ENCODE results near the gene INPP5A.

The INPP5A gene

DNA sequence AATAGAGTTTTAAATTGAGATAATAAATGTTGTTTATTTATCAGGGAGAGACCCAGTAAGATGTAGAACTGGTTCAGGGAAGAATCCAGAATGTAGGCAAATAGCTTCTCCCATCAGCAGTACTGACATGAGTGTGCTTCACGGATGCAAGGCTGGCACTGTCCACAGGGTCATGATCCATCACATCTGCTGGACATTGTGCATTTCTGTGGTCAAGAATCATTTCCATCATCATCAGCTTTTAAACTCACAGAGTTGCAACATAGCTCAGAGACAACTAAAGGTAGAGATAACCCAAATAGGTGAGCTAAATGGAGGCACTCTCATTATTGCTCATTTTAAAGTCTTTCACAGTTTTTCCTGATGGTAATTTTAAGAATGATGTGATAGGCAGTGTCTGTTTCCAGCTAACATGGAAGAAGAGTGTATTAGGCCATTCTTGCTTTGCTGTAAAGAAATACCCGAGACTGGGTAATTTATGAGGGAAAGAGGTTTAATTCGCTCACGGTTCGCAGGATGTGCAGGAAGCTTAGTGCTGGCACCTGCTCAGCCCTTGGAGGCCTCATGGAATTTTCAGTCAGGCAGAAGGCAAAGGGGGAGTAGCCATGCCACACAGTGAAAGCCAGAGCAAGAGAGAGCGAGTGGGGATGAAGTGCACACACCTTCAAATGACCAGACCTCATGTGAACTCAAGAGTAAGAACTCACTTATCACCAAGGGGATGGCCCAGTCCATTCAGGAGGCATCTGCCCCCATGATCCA lies 80.8 kb downstream of the INPP5A start:
- 96% methylated on average over 6 of the region's 6 CpGs for WGBS

DNA sequence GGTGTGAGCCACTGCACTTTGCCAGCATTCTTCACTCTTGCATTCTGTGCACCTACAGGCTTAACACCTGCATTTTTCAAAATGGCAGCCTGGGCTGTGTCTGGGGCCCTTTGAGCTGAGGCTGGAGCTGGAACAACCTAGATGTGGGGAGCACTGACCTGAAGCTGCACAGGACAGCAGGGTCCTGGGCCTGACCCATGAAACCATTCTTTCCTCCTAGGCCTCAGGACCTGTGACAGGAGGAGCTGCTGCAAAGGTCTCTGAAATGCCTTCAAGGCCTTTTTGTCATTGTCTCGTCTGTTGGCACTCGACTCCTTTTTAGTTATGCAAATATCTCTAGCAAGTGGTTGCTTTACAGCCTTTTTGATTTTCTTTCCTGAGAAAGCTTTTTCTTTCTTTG lies 82.3 kb downstream of the INPP5A start:
- Histone ChIP-seq H3K4me1 (ENCODE audit: insufficient read depth, low read length) (no peaks in the 10 kb centered on the region), H3K4me3 (ENCODE audit: low read length) (no peak overlapping the region), H3K9ac (ENCODE audit: low read depth, low read length) (no peak overlapping the region), H3K36me3 (ENCODE audit: insufficient read depth, low read length) (no peaks in the 10 kb centered on the region), H3K9me3 (ENCODE audit: insufficient read depth, low read depth, low read length) (peaks cover 26% of the 10 kb centered on the region), H3K27me3 (ENCODE audit: insufficient read depth, low read length) (no peaks in the 10 kb centered on the region), H3K27ac (ENCODE audit: low read depth, low read length) (no peak overlapping the region)
- 73% methylated on average over 2 of the region's 2 CpGs for WGBS

More for the DNA sequence above, 80.8 kb downstream of the INPP5A start:
- H3K27me3 ChIP-seq (ENCODE audit: insufficient read depth, low read length) = no peaks in the 10 kb centered on the region
- no peaks in the 10 kb centered on the region for H3K4me1 ChIP-seq (ENCODE audit: insufficient read depth, low read length)
- no peak overlapping the region for H3K27ac ChIP-seq (ENCODE audit: low read depth, low read length)
- no peak overlapping the region for H3K4me3 ChIP-seq (ENCODE audit: low read length)
- no peak overlapping the region for H3K9ac ChIP-seq (ENCODE audit: low read depth, low read length)
- H3K36me3 ChIP-seq (ENCODE audit: insufficient read depth, low read length) = no peaks in the 10 kb centered on the region
- peaks cover 26% of the 10 kb centered on the region for H3K9me3 ChIP-seq (ENCODE audit: insufficient read depth, low read depth, low read length)

DNA sequence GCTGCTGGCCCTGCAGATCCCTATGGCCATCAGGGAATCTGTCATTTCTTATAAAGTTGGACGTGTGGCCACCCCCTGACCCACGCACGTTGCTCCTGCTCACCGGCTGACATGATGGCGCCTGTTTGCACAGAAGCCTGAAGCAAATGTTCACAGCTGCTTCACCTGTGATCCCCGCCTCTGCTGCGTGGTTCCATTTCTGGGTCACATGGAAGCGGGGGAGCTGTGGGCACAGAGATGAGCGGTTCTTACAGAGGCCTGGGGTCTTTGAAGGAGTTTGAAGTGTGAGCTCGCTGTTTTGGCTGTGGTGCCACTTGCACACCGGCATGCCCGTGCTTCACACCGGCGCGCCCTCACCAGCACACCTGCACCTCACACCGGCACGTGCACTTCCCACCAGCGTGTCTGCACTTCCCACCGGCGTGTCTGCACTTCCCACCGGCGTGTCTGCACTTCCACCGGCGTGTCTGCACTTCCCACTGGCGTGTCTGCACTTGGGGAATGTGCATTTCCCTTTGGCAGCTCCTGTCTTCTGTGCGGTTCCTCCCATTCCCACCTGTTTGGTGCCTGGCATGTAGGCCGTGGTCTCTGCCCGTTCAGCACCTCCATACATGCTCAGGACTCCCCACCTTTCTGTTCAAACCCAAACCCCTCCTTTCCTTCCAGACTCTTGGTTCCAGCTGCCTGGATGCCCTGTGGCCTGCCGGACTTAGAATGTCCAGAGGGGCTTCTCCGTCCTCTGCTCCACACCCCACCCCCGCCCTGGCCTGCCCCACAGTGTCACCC lies 86.7 kb downstream of the INPP5A start:
- H3K4me1 ChIP-seq (ENCODE audit: insufficient read depth, low read length) = 0 out of 2 replicates have a peak, but pooled peaks cover 4% of the 10 kb centered on the region
- H3K36me3 ChIP-seq (ENCODE audit: insufficient read depth, low read length) = no peaks in the 10 kb centered on the region
- H3K4me3 ChIP-seq (ENCODE audit: low read length) = no peak overlapping the region
- no peak overlapping the region for H3K27ac ChIP-seq (ENCODE audit: low read depth, low read length)
- 92% methylated on average over 31 of the region's 31 CpGs for WGBS
- peaks cover 18% of the 10 kb centered on the region for H3K9me3 ChIP-seq (ENCODE audit: insufficient read depth, low read depth, low read length)
- no peaks in the 10 kb centered on the region for H3K27me3 ChIP-seq (ENCODE audit: insufficient read depth, low read length)
- H3K9ac ChIP-seq (ENCODE audit: low read depth, low read length) = no peak overlapping the region

DNA sequence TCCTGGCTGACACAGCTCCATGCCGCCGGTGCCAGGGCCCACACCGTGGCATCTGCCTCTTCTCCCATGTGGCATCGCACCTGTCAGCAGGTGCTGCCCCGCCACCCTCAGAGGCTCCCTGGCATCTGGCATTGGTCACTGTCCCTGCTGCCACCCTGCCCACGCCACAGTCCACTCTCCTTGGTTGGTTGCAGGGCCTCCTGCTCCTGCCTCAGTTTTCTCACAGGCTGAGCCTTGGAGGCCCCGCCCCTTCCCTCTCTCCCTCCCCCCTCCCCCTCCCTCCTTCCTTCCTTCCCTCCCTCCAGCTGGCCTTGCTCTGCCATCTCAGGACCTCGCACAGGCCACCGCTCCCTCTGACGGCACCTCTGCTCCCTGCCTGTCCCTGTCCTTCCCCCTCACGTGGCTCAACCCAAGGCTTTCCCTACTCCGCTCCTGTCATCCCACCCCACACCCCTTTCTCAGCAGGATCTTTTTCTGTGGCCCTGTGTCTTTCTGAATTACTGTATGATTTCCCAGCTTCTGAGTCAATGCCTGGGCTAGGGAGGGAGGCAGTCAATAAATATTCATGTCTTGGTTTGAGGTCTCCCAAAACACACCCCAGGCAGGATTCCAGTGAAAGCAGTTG lies 87.4 kb downstream of the INPP5A start:
- no peak overlapping the region for H3K4me3 ChIP-seq (ENCODE audit: low read length)
- no peak overlapping the region for H3K27ac ChIP-seq (ENCODE audit: low read depth, low read length)
- H3K27me3 ChIP-seq (ENCODE audit: insufficient read depth, low read length) = no peaks in the 10 kb centered on the region
- 0 out of 2 replicates have a peak, but pooled peaks cover 4% of the 10 kb centered on the region for H3K4me1 ChIP-seq (ENCODE audit: insufficient read depth, low read length)
- WGBS = 66% methylated on average over 11 of the region's 12 CpGs
- no peak overlapping the region for H3K9ac ChIP-seq (ENCODE audit: low read depth, low read length)
- no peaks in the 10 kb centered on the region for H3K36me3 ChIP-seq (ENCODE audit: insufficient read depth, low read length)
- H3K9me3 ChIP-seq (ENCODE audit: insufficient read depth, low read depth, low read length) = peaks cover 11% of the 10 kb centered on the region

DNA sequence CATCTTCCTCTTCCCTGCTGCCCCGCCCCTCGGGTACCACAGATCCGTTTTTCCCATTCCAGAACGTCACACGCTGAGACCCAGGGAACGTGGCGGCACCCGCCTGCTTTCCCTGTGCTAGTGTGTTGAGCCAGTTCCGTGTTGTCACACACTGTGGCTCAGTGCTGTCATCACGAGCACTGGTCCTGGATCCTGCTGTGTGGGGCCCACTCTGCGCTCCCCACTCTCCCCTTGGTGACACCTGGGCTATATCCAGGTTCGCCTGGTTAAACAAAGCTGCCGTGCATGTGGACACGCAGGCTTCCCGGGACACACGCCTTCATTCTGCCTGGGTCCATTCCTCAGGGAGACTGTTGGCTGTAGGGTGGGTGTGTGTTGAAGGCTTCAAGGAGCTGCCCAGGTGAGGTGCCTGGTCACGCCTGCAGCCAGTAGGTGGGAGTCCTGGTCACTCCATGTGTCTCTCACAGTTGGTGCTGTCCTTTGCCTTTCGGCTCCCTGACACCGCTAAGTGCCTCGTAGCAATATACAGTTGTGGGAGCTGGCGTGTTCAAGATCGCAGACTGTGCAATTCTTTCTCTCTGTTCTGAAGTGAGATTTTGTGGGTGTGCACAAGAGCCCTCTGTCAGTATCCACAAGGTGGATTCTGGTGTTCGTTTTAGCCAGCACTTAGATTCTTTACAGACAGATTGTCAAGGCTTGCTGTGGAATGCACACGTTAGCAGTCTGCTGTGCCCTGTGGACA lies 88.6 kb downstream of the INPP5A start:
- H3K36me3 ChIP-seq (ENCODE audit: insufficient read depth, low read length) = no peaks in the 10 kb centered on the region
- H3K4me1 ChIP-seq (ENCODE audit: insufficient read depth, low read length) = 0 out of 2 replicates have a peak, but pooled peaks cover 4% of the 10 kb centered on the region
- no peak overlapping the region for H3K4me3 ChIP-seq (ENCODE audit: low read length)
- no peak overlapping the region for H3K9ac ChIP-seq (ENCODE audit: low read depth, low read length)
- H3K9me3 ChIP-seq (ENCODE audit: insufficient read depth, low read depth, low read length) = no peaks in the 10 kb centered on the region
- no peaks in the 10 kb centered on the region for H3K27me3 ChIP-seq (ENCODE audit: insufficient read depth, low read length)
- 92% methylated on average over 24 of the region's 24 CpGs for WGBS
- H3K27ac ChIP-seq (ENCODE audit: low read depth, low read length) = no peak overlapping the region

DNA sequence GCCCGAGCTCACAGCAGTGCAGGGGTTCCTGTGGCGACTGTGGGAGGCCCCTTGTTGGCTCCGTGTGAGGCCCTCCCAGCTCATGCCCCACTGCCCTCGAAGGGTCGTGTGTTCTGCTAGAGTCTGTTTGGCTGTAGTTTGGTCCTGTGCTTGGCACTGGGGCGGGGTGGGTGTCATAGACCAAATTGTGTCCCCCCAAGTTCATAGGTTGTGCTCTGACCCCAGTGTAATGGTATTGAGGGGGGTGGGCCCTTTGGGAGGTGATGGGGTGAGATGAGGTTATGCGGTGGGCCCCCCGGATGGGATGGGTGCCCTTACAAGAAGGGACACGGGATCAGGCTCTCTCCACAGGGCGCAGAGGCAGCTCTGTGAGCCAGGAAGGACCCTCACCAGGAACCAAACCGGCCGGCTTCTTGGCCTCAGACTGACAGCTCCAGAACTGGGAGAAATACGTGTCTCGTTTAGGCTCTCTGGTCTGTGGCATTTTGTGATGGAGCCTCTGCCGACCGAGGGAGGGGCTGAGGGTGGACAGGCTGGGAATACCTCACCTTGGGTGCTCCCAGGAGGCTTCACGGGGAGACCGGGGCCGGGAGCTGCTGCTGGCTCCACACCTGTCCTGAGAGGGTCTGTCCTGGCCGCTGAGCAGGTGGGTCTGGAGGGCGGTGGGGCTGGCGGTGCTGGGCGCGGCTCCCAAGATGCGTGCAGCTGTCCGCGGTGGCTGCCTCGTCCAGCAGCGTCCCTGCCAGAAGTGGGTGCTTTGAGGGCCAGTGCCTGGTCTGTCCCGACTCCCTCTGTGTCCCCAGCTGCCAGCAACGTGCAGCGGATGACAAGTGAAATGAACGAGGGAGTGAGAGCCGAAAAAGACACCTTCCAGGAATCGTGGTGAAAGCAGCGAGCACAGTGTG lies 89.4 kb downstream of the INPP5A start:
- H3K4me3 ChIP-seq (ENCODE audit: low read length) = no peak overlapping the region

DNA sequence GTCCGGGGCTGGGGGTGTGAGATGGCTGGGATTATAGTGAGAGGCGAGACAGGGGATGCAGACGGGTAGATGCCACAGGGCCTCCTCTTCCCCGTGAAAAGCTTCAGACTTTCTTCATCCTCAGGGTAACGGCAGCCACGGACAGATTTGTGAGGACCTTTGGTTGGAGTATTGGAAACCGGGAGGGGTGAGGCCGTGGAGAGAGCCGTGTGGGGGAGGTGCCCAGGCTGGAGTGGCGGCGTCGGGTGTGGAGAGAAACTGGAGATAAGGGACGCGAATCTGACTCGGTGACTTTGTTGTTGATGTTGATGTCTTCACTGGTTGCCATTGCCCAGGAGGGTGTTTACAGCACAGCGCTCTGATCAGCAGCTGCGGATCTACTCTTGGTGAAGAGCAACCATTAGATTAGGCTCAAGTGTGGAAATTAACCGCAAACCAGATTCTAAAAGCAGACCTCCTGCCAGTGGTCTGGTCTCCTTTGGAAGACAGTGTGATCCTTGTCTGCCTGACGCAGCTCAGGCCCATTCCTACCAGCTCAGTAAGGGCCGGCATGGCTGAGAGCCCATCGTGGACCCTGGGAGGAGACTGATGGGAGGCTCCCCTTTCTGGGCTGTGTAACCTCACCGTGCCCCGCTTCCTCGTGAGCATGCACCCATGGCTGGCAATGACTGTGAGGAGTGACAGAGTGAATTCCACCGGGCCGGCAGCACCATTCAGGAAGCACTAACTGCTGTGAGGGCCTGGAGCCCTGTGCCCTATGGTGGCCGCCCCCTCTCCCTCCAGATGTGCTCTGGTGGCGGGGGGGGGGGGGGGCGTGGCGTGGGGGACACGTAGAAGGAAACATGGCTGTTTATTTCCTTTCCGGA lies 90.3 kb downstream of the INPP5A start:
- H3K9me3 ChIP-seq (ENCODE audit: insufficient read depth, low read depth, low read length) = no peaks in the 10 kb centered on the region
- WGBS = 73% methylated on average over 27 of the region's 32 CpGs
- no peaks in the 10 kb centered on the region for H3K36me3 ChIP-seq (ENCODE audit: insufficient read depth, low read length)
- H3K27ac ChIP-seq (ENCODE audit: low read depth, low read length) = no peak overlapping the region
- H3K4me3 ChIP-seq (ENCODE audit: low read length) = no peak overlapping the region
- H3K4me1 ChIP-seq (ENCODE audit: insufficient read depth, low read length) = 0 out of 2 replicates have a peak, but pooled peaks cover 4% of the 10 kb centered on the region
- H3K27me3 ChIP-seq (ENCODE audit: insufficient read depth, low read length) = no peaks in the 10 kb centered on the region
- H3K9ac ChIP-seq (ENCODE audit: low read depth, low read length) = no peak overlapping the region

More for the DNA sequence above, 89.4 kb downstream of the INPP5A start:
- Histone ChIP-seq H3K36me3 (ENCODE audit: insufficient read depth, low read length) (no peaks in the 10 kb centered on the region), H3K9ac (ENCODE audit: low read depth, low read length) (no peak overlapping the region), H3K9me3 (ENCODE audit: insufficient read depth, low read depth, low read length) (no peaks in the 10 kb centered on the region), H3K4me1 (ENCODE audit: insufficient read depth, low read length) (0 out of 2 replicates have a peak, but pooled peaks cover 4% of the 10 kb centered on the region), H3K27me3 (ENCODE audit: insufficient read depth, low read length) (no peaks in the 10 kb centered on the region), H3K27ac (ENCODE audit: low read depth, low read length) (no peak overlapping the region)
- WGBS = 92% methylated on average over 36 of the region's 36 CpGs

DNA sequence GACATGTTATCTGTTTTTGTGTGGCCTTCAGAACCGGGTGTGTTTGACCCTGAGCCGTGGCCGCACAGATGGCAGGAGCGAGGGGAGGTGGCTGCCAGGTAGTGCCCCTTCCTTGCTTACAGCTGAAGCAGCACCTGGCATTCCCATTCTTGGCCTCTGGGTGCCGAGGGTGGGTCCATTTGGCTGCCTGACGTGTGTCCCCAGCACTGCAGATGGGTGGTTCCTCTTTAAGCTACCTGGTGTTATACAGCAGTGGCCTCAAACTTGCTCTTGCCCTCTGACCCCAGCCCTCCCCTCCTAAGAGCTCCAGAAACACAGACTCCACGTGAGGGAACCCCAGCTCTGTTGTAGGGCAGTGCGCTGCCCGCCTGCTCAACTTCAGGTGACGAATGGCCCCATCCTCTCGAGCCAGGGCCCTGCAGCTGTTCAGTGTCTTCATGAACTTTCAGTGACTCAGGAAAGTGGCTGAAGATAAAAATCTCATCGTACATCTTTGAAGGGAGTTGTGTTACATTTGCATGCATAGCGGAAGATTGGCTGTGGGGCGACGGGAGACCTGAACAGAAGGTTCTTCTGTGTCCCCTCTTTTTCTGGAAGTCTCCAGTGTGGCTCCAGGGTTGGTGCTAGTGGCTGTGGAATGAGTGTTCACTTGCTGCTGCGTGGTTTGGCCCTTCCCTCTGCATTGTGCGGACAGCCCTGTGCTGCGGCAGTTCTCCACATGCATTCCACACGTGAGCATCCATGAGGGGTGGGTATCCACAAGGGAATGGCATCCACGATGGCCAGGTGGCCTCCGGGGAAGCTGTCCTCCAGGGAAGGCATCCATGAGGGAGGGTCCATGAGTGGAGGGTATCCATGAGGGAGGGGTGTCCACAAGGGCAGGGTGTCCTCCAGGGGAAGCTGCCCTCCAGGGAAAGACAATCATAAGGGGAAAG lies 91.6 kb downstream of the INPP5A start:
- Histone ChIP-seq H3K4me3 (ENCODE audit: low read length) (no peak overlapping the region), H3K27ac (ENCODE audit: low read depth, low read length) (no peak overlapping the region), H3K9ac (ENCODE audit: low read depth, low read length) (no peak overlapping the region), H3K4me1 (ENCODE audit: insufficient read depth, low read length) (0 out of 2 replicates have a peak, but pooled peaks cover 4% of the 10 kb centered on the region), H3K36me3 (ENCODE audit: insufficient read depth, low read length) (no peaks in the 10 kb centered on the region), H3K9me3 (ENCODE audit: insufficient read depth, low read depth, low read length) (no peaks in the 10 kb centered on the region), H3K27me3 (ENCODE audit: insufficient read depth, low read length) (no peaks in the 10 kb centered on the region)
- WGBS = 95% methylated on average over 21 of the region's 21 CpGs

DNA sequence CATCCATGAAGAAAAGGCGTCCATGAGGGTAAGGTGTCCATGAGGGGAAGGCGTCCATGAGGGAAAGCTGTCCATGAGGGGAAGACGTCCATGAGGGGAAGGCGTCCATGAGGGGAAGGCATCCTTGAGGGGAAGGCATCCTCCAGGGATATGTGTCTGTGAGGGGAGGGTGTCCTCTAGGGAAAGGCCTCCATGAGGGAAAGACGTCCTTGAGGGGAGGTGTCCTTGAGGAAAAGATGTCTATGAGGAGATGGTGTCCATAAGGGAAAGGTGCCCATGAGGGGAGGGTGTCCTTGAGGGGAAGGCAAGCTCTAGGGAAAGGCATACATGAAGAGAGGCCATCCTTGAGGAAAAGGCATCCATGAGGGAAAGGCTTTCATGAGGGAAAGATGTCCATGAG lies 92.6 kb downstream of the INPP5A start:
- Histone ChIP-seq H3K36me3 (ENCODE audit: insufficient read depth, low read length) (no peaks in the 10 kb centered on the region), H3K4me1 (ENCODE audit: insufficient read depth, low read length) (0 out of 2 replicates have a peak, but pooled peaks cover 2% of the 10 kb centered on the region), H3K27ac (ENCODE audit: low read depth, low read length) (no peak overlapping the region), H3K4me3 (ENCODE audit: low read length) (no peak overlapping the region), H3K27me3 (ENCODE audit: insufficient read depth, low read length) (no peaks in the 10 kb centered on the region), H3K9ac (ENCODE audit: low read depth, low read length) (no peak overlapping the region), H3K9me3 (ENCODE audit: insufficient read depth, low read depth, low read length) (no peaks in the 10 kb centered on the region)
- 90% methylated on average over 5 of the region's 5 CpGs for WGBS

Measured in HUES64 (cell line).